ENCODE results near the gene PRPSAP2.

DNA sequence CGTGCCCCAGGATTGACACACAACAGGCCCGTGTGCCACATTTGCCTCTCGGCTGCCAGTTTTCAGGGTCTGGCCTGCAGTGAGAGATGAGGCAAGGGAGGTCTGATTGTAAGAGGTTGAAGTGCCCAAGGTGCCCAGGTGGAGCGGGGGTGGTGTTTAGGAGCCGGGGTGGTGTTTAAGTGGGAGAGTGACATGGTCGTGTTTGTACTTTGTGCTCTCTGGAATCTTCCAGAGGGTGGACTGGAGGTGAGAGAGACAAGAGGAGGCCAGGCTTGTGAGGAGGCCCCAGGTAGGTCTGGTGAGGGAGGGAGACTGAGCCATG is 104.5 kb downstream of the PRPSAP2 start:
- TF ChIP-seq EZH2 (IDR thresholded peaks at IDR 0.05; ENCODE audit: borderline replicate concordance, low read length): no peak
- TF ChIP-seq, protein P1, sequence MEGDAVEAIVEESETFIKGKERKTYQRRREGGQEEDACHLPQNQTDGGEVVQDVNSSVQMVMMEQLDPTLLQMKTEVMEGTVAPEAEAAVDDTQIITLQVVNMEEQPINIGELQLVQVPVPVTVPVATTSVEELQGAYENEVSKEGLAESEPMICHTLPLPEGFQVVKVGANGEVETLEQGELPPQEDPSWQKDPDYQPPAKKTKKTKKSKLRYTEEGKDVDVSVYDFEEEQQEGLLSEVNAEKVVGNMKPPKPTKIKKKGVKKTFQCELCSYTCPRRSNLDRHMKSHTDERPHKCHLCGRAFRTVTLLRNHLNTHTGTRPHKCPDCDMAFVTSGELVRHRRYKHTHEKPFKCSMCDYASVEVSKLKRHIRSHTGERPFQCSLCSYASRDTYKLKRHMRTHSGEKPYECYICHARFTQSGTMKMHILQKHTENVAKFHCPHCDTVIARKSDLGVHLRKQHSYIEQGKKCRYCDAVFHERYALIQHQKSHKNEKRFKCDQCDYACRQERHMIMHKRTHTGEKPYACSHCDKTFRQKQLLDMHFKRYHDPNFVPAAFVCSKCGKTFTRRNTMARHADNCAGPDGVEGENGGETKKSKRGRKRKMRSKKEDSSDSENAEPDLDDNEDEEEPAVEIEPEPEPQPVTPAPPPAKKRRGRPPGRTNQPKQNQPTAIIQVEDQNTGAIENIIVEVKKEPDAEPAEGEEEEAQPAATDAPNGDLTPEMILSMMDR (conservative IDR thresholded peaks at IDR 0.05 in 1 of 2, IDR thresholded peaks at IDR 0.05 in 1 of 2; ENCODE audit: extremely low read depth in 1 of 2, insufficient read depth in 1 of 2, low read depth in 1 of 2, low read length in 2 of 2): no peak
